Measurements from ENCODE around the gene KRTAP4-8.
"Not testable (repeated sequence)": the region's sequence is repeated elsewhere in the genome, so short reads cannot be mapped to it uniquely, and the experiment has no call there.

KRTAP4-8 gene

DNA sequence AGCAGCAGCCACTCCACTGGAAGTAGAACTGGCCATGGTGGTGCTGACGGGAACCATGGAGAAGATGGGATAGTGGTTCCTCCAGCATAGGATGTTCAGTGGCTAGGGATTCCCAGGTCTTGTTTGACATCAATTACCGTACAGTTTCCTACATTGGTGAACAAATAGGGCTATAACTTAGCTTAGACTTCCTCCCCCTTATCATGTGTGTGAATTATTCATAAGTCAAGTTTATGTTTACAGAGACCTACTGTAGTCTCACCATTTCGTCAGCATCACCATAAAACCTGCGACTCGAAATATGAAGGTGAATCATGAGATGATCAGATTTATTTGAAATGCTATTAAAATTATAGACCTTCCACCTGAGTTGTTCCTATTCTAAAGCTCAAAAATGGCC is 39.2 kb downstream of the KRTAP4-8 start:
- no peak for DNase-seq
- no peak for TF ChIP-seq POLR2A (IDR thresholded peaks at IDR 0.05; ENCODE audit: low read length)
- TF ChIP-seq GATA1 (IDR thresholded peaks at IDR 0.05; ENCODE audit: low read depth, low read length) = no peak

DNA sequence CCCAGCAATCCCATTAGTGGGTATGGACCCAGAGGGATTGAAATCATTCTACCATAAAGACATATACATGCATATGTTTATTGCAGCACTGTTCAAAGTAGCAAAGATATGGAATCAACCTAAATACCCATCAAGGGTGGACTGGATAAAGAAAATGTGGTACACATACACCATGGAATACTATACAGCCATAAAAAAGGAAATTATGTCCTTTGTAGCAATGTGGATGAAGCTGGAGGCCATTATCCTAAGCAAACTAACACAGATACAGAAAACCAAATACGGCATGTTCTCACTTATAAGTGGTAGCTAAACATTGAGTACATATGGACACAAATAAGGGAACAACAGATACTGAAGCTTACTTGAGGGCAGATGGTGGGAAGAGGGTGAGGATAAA is 40.4 kb downstream of the KRTAP4-8 start:
- TF ChIP-seq POLR2A (IDR thresholded peaks at IDR 0.05; ENCODE audit: low read length) (no peak), GATA1 (IDR thresholded peaks at IDR 0.05; ENCODE audit: low read depth, low read length) (no peak)
- DNase-seq = no peak

DNA sequence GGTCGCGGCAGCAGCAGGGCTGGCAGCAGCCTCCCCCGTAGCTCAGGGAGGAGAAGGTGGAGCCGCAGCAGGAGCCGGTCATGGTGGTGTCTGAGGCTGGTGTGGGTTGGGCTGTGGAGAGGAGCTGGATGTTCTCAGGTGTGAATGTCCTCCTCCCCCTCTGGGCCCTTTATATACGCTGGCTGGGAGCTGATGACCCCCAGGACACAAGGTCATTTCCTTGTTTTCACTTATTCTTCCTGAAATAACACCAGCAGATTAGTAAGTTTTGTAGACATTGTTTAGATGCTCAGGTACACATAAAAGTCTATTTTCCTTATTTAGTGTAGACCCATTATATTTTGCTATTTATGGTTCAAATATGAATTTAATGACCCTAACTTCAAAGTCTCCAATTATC is 42.8 kb downstream of the KRTAP4-8 start, which contains the start of gene KRTAP2-2:
Gene KRTAP2-2 (minus strand): TSS at position 101 of the 400 bp plus-strand sequence. CDS start 19 bp downstream, at position 82.
- not testable (repeated sequence) for DNase-seq

DNA sequence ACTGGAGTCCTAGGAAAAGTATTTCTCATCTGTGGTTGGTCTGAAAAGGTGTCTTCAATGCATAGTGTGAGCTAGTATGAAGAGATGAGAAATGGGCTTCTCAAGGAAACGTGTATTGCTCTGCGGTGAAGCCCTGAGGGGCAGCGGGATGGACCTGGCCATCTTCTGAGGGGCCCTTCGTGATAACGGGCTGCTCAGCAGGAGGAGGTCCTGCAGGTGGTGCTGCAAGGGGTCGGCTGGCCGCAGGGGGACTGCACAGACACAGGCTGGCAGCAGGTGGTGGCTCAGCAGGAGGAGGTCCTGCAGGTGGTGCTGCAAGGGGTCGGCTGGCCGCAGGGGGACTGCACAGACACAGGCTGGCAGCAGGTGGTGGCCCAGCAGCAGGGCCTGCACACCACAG is 43.4 kb downstream of the KRTAP4-8 start:
- DNase-seq = not testable (repeated sequence)

DNA sequence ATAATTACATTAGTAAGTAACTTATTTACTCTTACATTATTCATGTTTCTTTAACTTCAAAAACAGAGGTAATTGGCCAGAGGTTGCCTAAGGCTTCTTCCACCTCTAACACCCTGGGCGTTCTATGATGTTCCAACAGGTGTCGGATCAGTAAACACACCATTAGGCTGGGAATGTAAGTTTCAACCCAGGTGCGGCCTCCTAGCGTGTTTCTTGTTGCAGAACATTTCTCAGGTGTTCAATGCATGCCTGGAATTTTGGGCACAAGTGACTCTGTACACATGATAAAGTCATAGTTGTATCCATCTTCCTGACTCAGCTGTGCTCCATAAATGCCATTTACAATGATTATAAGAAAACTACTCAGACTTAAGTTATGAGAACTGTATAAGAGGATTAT is 43.9 kb downstream of the KRTAP4-8 start:
- no peak for DNase-seq
- TF ChIP-seq GATA1 (IDR thresholded peaks at IDR 0.05; ENCODE audit: low read depth, low read length) (no peak), POLR2A (IDR thresholded peaks at IDR 0.05; ENCODE audit: low read length) (no peak)

DNA sequence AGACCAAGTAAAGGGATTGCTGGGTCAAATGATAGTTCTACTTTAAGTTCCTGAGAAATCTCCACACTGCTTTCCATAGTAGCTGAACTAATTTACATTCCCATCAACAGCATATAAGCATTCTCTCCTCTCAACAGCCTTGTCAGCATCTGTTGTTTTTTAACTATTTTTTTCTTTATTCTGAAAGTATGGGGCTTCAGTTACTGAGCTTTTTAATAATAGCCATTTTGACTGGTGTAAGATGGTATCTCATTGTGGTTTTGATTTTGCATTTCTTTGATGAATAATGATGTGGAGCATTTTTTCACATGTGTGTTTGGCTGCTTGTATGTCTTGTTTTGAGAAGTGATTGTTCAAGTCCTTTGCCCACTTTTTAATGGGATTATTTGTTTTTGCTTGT is 45.4 kb downstream of the KRTAP4-8 start:
- DNase-seq = no peak
- TF ChIP-seq GATA1 (IDR thresholded peaks at IDR 0.05; ENCODE audit: low read depth, low read length) (no peak), POLR2A (IDR thresholded peaks at IDR 0.05; ENCODE audit: low read length) (no peak)

DNA sequence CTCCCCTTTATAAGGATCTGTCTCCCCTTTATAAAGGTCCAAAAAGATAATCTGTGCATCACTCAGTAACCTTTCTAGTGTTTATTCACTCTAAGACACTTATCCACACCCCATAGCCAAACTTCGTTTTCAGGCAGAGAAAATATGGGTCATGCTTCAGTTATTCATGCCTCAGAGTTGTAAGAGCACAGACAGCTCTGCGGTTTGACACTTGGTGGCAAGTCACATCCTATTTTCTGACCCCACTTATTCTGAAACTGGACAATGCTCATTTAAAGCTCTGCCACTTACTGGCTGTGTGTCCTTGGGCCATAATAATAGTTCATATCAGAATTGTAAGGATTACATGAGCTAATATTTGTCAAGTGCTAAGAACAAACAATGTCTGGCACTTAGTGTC is 48.8 kb downstream of the KRTAP4-8 start:
- no peak for DNase-seq
- TF ChIP-seq GATA1 (IDR thresholded peaks at IDR 0.05; ENCODE audit: low read depth, low read length) (no peak), POLR2A (IDR thresholded peaks at IDR 0.05; ENCODE audit: low read length) (no peak)

DNA sequence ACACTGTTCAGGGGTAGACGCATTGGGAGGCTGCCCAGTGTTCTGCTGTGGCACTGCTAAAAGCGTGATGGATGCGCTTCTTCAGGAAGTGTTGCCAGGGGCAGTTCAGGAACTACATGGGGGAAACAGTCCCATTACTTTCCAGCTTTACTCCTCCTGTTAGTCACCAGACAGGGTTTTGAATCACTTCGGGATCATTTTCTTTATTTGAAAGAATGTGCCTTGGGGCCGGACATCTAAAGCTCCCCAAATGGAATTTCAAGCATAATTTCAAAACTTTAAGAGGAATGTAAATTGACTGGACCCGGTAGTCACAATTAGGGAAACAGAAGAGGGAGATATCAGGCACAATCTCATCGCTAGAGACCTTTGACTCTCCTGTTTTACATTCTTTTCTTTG is 49.5 kb downstream of the KRTAP4-8 start:
- DNase-seq = no peak
- TF ChIP-seq GATA1 (IDR thresholded peaks at IDR 0.05; ENCODE audit: low read depth, low read length) = no peak
- TF ChIP-seq POLR2A (IDR thresholded peaks at IDR 0.05; ENCODE audit: low read length) = no peak

Measured in erythroblast (primary cell).